ENCODE measurements around the gene SMDT1.

SMDT1 gene

DNA sequence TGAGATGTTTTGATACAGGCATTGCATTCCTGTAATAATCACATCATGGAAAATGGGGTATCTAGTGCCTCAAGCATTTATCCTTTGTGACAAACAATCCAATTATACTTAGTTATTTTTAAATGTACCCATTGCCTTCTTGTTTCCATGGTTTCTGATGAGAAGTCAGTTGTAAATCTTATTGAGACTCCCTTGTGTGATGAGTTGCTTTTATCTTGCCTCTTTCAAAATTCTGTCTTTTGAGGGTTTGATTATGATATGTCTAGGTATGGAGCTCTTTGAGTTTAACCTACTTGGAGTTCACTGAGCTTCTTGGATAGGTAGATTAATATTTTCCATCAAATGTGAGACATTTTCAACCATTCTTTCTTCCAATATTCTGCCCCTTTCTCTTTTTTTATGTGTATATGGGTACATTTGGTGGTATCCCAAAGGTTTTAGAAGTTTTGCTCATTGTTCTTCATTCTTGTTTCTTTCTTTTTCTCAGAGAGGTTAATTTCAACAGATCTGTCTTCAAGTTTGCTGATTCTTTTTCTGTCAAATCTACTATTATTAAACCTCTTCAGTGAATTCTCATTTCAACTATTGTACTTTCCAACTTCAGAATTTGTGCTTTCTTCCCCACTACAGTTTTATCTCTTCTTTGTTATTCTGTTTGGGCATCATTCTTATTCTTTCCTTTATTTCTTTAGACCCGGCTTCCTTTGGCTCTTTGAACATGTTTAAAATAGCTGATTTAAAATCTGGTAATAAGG, 22.6 kb upstream of the SMDT1 start:
- Histone ChIP-seq H3K27ac (no peak overlapping the region), H3K36me3 (ENCODE audit: insufficient read depth, low read length) (no peaks in the 10 kb centered on the region; the same call in 1 of the 2 replicates), H3K4me3 (no peak overlapping the region), H3K9ac (ENCODE audit: insufficient read length) (no peak overlapping the region), H3K9me3 (ENCODE audit: low read depth, low read length) (no peaks in the 10 kb centered on the region)
- no peak for DNase-seq (ENCODE audit: low read depth, low spot score)
- TF ChIP-seq FOXP2 (optimal IDR thresholded peaks at IDR 0.05; ENCODE audit: control extremely low read depth, extremely low read length, insufficient read depth), result no peak
- TF ChIP-seq EZH2 (IDR thresholded peaks at IDR 0.05), result no peak
- TF ChIP-seq POLR2AphosphoS5 (IDR thresholded peaks at IDR 0.05; ENCODE audit: borderline replicate concordance, low read depth, low read length), result no peak

DNA sequence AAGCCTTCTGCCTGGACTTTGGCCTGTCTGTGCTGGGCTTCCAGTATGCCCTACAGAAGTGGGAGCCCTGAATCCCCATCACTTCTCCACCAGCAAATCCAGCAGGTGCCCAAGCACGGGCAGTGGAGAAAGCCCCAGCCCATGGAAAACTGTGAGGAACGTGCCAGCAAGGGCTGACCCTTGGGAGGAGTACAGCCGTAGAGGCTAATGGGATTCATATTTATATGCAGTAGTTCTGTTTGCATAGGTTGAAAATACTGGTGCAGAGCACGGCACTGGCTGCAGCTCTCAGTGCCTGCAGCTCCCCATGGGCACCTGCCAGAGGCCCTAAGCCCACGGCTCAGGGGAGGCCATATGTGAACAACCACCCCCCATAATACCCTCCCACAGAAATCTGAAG, 19.0 kb upstream of the SMDT1 start:
- H3K4me3 ChIP-seq, result no peak overlapping the region
- no peaks in the 10 kb centered on the region; the same call in 1 of the 2 replicates for H3K36me3 ChIP-seq (ENCODE audit: insufficient read depth, low read length)
- no peak for TF ChIP-seq POLR2AphosphoS5 (IDR thresholded peaks at IDR 0.05; ENCODE audit: borderline replicate concordance, low read depth, low read length)
- TF ChIP-seq FOXP2 (optimal IDR thresholded peaks at IDR 0.05; ENCODE audit: control extremely low read depth, extremely low read length, insufficient read depth), result no peak
- no peak for TF ChIP-seq EZH2 (IDR thresholded peaks at IDR 0.05)
- no peak overlapping the region for H3K9ac ChIP-seq (ENCODE audit: insufficient read length)
- no peak overlapping the region for H3K27ac ChIP-seq
- H3K9me3 ChIP-seq (ENCODE audit: low read depth, low read length), result no peaks in the 10 kb centered on the region
- no peak for DNase-seq (ENCODE audit: low read depth, low spot score)

DNA sequence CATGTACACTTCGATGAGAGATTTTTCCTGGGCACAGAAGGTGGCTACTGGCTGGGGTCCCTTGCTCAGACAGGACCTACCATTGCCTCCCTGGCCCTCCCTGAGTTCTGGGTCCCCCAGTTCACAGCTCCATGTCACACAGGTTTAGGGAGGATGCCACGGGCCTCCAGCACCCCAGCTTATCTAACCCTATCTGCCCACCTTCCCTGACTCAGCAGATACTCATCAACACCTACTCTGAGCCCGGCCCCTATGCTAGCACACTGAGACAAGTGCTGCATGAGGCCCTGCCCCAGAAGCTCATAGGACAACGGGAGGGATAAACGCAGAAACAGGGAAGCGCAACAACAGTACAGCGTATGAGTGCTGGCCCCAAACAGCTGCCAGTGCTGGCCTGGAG, 18.5 kb upstream of the SMDT1 start:
- H3K9ac ChIP-seq (ENCODE audit: insufficient read length), result no peak overlapping the region
- H3K9me3 ChIP-seq (ENCODE audit: low read depth, low read length), result no peaks in the 10 kb centered on the region
- H3K4me3 ChIP-seq, result no peak overlapping the region
- H3K27ac ChIP-seq, result no peak overlapping the region
- no peak for TF ChIP-seq EZH2 (IDR thresholded peaks at IDR 0.05)
- no peak for TF ChIP-seq POLR2AphosphoS5 (IDR thresholded peaks at IDR 0.05; ENCODE audit: borderline replicate concordance, low read depth, low read length)
- TF ChIP-seq FOXP2 (optimal IDR thresholded peaks at IDR 0.05; ENCODE audit: control extremely low read depth, extremely low read length, insufficient read depth), result no peak
- no peak for DNase-seq (ENCODE audit: low read depth, low spot score)
- no peaks in the 10 kb centered on the region; the same call in 1 of the 2 replicates for H3K36me3 ChIP-seq (ENCODE audit: insufficient read depth, low read length)

DNA sequence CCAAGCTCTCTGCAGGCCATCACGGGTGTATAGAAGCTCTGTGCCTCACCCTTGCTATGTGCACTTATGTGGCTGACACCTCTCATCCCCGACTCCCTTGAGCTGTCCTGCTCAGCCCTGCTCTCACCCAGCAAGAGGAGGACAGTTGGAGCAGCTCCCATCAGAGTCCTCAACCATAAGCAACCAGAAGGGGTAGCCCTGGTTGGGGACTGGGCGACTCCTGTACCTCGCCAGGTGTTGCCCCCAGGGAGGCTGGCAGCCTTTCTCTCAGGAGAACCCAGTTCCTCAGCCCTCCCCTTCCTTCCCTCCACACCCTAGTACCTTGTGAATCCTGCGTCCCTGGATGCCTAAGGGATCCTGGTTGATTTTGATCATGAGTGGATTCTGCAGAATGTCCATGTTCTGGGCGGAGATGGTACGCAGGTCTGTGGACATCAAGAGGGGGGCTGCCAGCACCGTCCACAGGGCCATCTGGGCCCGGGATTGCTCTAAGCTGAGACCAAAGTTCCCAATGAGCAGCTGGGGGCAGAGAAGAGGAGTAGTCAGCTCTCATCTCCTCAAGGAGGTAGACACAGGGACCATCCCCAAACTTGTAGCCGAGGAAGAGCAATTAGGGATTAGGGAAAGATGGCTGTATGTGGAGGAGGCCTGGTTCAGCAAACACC, 16.9 kb upstream of the SMDT1 start:
- TF ChIP-seq EZH2 (IDR thresholded peaks at IDR 0.05), result no peak
- TF ChIP-seq POLR2AphosphoS5 (IDR thresholded peaks at IDR 0.05; ENCODE audit: borderline replicate concordance, low read depth, low read length), result no peak
- no peak for TF ChIP-seq FOXP2 (optimal IDR thresholded peaks at IDR 0.05; ENCODE audit: control extremely low read depth, extremely low read length, insufficient read depth)
- no peak for DNase-seq (ENCODE audit: low read depth, low spot score)
- no peaks in the 10 kb centered on the region; the same call in 1 of the 2 replicates for H3K36me3 ChIP-seq (ENCODE audit: insufficient read depth, low read length)

DNA sequence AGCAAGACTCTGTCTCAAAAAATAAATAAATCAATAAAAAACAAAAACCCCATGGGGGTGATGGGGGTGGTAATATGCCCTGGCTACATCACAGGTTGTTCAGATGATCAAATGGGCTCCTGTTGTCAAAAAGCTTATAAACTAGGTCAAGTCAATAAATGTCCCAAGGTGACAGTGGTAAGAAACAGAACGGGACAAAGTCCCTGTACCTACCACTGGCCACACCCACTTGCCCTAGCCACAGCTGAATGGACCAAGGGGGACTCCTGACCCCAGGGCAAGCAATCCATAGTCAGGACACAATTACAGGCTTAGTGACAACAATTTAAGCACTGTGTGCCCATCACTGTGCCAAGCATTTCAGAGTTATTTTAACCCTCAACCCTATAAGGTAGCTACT, 14.9 kb upstream of the SMDT1 start:
- H3K9ac ChIP-seq (ENCODE audit: insufficient read length), result no peak overlapping the region
- no peak for DNase-seq (ENCODE audit: low read depth, low spot score)
- TF ChIP-seq FOXP2 (optimal IDR thresholded peaks at IDR 0.05; ENCODE audit: control extremely low read depth, extremely low read length, insufficient read depth) (no peak), POLR2AphosphoS5 (IDR thresholded peaks at IDR 0.05; ENCODE audit: borderline replicate concordance, low read depth, low read length) (no peak), EZH2 (IDR thresholded peaks at IDR 0.05) (no peak)
- no peak overlapping the region for H3K4me3 ChIP-seq
- no peaks in the 10 kb centered on the region for H3K9me3 ChIP-seq (ENCODE audit: low read depth, low read length)
- no peaks in the 10 kb centered on the region; the same call in 1 of the 2 replicates for H3K36me3 ChIP-seq (ENCODE audit: insufficient read depth, low read length)
- no peak overlapping the region for H3K27ac ChIP-seq

More for the DNA sequence above, 16.9 kb upstream of the SMDT1 start:
- H3K27ac ChIP-seq, result no peak overlapping the region
- H3K4me3 ChIP-seq, result no peak overlapping the region
- H3K9me3 ChIP-seq (ENCODE audit: low read depth, low read length), result no peaks in the 10 kb centered on the region
- H3K9ac ChIP-seq (ENCODE audit: insufficient read length), result no peak overlapping the region

DNA sequence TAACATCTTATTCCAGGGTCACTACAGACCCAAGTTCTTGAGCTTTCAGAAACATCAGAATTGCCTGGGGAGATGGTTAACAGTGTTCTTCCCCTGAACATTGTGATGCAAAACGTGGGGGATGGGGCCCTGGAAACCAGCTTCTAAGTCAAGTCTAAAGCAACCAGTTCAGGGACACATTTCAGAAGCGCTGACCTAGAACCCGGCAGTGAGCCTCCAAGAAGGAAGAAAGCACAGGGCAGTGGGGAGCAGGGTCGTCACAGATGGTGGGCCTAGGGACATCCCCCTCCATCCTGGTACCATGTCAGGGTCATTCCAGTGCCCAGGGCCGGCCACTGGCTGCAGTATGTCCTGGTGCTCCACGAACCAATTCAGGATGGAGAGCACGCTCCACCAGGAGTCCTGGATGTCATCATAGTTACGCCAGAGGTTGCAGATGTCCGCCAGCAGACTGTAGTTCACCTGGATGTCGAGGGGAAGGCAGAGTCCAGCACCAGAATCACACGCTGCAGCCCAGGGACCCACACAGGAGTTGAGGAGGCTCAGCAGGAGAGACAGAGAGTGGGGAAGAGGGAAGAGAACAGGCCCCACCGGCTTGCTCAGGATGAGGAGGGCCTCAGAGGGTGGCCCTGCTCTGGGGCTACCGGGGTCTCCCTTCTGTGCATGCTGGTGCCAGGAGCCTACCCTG, 13.9 kb upstream of the SMDT1 start:
- Histone ChIP-seq H3K36me3 (ENCODE audit: insufficient read depth, low read length) (no peaks in the 10 kb centered on the region; the same call in 1 of the 2 replicates), H3K4me3 (no peak overlapping the region), H3K9ac (ENCODE audit: insufficient read length) (no peak overlapping the region), H3K9me3 (ENCODE audit: low read depth, low read length) (no peaks in the 10 kb centered on the region), H3K27ac (no peak overlapping the region)
- no peak for DNase-seq (ENCODE audit: low read depth, low spot score)
- no peak for TF ChIP-seq EZH2 (IDR thresholded peaks at IDR 0.05)
- no peak for TF ChIP-seq POLR2AphosphoS5 (IDR thresholded peaks at IDR 0.05; ENCODE audit: borderline replicate concordance, low read depth, low read length)
- no peak for TF ChIP-seq FOXP2 (optimal IDR thresholded peaks at IDR 0.05; ENCODE audit: control extremely low read depth, extremely low read length, insufficient read depth)

DNA sequence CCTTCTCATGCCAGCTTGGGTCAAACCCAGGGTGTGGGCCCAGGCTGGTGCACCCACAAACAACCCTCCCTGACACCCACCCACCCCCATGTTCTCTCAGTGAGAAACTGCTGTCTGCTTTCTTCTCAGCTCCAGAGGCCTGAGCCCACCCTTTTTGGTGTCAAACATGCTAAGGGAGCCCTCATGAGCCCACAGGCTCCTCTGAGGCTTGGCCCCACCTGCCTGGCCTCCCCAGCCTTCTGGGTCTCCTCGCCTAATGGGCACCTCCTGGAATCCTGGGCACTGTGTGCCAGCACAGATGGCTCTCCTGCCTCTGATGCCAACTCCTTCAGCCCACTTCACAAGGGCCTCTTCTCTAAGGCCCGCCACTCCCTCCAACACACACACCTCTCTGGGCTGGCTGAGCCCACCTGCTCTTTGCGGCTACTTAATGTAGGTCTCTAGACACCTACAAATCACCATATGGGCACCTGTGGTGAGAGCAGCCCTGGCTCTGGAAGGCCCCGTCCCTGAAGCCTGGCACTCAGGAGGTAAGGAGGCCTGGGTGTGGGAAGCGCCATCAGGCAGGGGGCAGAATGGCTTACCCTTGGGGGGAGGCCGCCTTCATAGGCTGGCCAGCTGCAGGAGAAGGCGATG, 13.3 kb upstream of the SMDT1 start:
- no peak for TF ChIP-seq EZH2 (IDR thresholded peaks at IDR 0.05)
- TF ChIP-seq POLR2AphosphoS5 (IDR thresholded peaks at IDR 0.05; ENCODE audit: borderline replicate concordance, low read depth, low read length), result no peak
- TF ChIP-seq FOXP2 (optimal IDR thresholded peaks at IDR 0.05; ENCODE audit: control extremely low read depth, extremely low read length, insufficient read depth), result no peak
- DNase-seq (ENCODE audit: low read depth, low spot score), result no peak
- H3K9ac ChIP-seq (ENCODE audit: insufficient read length), result no peak overlapping the region

DNA sequence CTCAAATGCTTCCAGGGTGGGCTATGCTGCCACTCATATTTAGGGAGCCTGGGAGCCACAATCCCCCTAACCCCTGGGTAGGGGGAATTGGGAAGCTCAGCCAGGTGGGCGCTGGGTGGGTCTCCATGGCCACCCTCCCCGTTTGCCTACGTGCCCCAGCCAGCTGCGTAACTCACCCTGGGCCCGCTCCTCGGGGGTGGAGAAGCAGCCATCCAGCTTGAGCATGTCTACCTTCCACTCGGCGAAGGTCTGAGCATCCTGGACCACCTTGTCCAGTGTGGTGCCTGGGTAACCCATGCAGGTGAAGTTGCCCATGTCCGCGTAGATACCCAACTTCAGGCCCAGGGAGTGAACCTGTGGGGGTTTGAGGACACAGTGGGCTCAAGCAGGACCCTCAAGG, 12.6 kb upstream of the SMDT1 start:
- Histone ChIP-seq H3K27ac (no peak overlapping the region), H3K36me3 (ENCODE audit: insufficient read depth, low read length) (no peaks in the 10 kb centered on the region), H3K4me3 (no peak overlapping the region), H3K9me3 (ENCODE audit: low read depth, low read length) (no peaks in the 10 kb centered on the region), H3K9ac (ENCODE audit: insufficient read length) (no peak overlapping the region)
- TF ChIP-seq FOXP2 (optimal IDR thresholded peaks at IDR 0.05; ENCODE audit: control extremely low read depth, extremely low read length, insufficient read depth), result no peak
- no peak for TF ChIP-seq EZH2 (IDR thresholded peaks at IDR 0.05)
- no peak for TF ChIP-seq POLR2AphosphoS5 (IDR thresholded peaks at IDR 0.05; ENCODE audit: borderline replicate concordance, low read depth, low read length)
- DNase-seq (ENCODE audit: low read depth, low spot score), result no peak

More for the DNA sequence above, 13.3 kb upstream of the SMDT1 start:
- Histone ChIP-seq H3K9me3 (ENCODE audit: low read depth, low read length) (no peaks in the 10 kb centered on the region), H3K27ac (no peak overlapping the region), H3K36me3 (ENCODE audit: insufficient read depth, low read length) (no peaks in the 10 kb centered on the region), H3K4me3 (no peak overlapping the region)
